ENCODE data around the gene PTCH2. TPM values are rescaled to one million over a fixed set of nuclear protein-coding genes. Genes with fewer than 3 reads are reported as not detected.

PTCH2 gene
- total RNA-seq, 2 experiments from 2014 or later, result 1.2 TPM

DNA sequence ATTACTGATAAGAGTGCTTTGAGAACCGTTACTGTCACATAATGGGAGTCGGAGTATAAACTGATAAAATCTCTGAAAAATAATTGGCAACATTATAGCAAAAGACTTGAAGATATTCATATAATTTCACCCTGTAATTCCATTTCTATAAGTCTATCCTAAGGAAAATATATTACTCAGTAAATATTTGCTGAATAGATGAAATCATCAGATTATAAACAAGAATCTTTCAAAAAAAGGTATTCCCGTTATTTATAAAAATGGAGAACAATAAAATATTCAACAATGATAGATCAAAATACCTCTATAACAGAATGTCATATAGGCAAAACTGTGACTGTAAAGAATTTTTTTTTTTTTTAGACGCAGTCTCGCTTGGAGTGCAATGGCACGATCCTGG is 42.4 kb upstream of the PTCH2 start:
- Histone ChIP-seq H3K36me3 (ENCODE audit: insufficient read depth, low read length) (peaks cover 19% of the 10 kb centered on the region), H3K4me1 (ENCODE audit: insufficient read depth, low read length) (no peaks in the 10 kb centered on the region), H3K9me3 (ENCODE audit: control insufficient read depth in 1 of 2, insufficient read depth in 1 of 2, low read length in 2 of 2) (peaks cover 12 to 18% of the 10 kb centered on the region in 2 experiments), H3K27me3 (ENCODE audit: control insufficient read depth in 1 of 2, insufficient read depth in 2 of 2, low read length in 2 of 2) (no peaks in the 10 kb centered on the region), H3K4me3 (ENCODE audit: low read length) (no peak overlapping the region), H3K27ac (ENCODE audit: low read depth in 1 of 2, low read length in 2 of 2) (no peak overlapping the region)
- Mint-ChIP-seq H3K27ac (no peak overlapping the region), H3K4me1 (ENCODE audit: low read depth) (no peaks in the 10 kb centered on the region), H3K9me3 (peaks cover 2% of the 10 kb centered on the region), H3K27me3 (no peaks in the 10 kb centered on the region), H3K36me3 (ENCODE audit: low read depth) (peaks cover 81% of the 10 kb centered on the region), H3K4me3 (no peak overlapping the region)
- ChIA-PET CTCF (no interaction called here), POLR2A (no interaction called here)
- TF ChIP-seq, protein P1, sequence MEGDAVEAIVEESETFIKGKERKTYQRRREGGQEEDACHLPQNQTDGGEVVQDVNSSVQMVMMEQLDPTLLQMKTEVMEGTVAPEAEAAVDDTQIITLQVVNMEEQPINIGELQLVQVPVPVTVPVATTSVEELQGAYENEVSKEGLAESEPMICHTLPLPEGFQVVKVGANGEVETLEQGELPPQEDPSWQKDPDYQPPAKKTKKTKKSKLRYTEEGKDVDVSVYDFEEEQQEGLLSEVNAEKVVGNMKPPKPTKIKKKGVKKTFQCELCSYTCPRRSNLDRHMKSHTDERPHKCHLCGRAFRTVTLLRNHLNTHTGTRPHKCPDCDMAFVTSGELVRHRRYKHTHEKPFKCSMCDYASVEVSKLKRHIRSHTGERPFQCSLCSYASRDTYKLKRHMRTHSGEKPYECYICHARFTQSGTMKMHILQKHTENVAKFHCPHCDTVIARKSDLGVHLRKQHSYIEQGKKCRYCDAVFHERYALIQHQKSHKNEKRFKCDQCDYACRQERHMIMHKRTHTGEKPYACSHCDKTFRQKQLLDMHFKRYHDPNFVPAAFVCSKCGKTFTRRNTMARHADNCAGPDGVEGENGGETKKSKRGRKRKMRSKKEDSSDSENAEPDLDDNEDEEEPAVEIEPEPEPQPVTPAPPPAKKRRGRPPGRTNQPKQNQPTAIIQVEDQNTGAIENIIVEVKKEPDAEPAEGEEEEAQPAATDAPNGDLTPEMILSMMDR (IDR thresholded peaks at IDR 0.05), result no peak
- intact Hi-C loops (cut with DNase I, micrococcal nuclease), result loop anchor here in 1 of 2 experiments (10.0 kb wide), 1 partner anchor 91 kb away; no protein-coding TSS in a partner anchor
- no peak for DNase-seq
- no peak for ATAC-seq (ENCODE audit: poor library complexity)

DNA sequence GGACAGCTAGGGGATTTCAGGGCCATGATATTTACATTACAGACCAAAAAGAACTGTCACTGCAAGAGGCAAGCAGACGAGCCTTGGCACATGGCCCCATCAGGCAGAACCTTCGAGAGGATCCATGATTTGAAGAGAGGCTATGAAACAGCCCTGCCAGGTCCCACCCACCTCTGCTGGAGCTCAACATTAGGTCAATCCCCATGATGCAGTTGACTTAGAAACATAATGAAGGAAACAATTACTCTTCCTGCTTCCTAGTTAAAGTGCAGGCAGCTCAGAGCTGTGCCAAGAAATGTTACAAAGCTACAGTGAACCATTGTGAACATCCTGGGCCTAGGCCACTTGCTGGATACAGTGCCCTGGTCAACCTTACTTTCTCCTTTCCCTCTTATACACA is 41.7 kb upstream of the PTCH2 start:
- no peak overlapping the region for H3K27ac Mint-ChIP-seq
- H3K36me3 ChIP-seq (ENCODE audit: insufficient read depth, low read length), result peaks cover 25% of the 10 kb centered on the region

GRCh38 chr1:44881011-44881632 is 38.1 kb upstream of the PTCH2 start:
- H3K27ac ChIP-seq (ENCODE audit: low read depth in 1 of 2, low read length in 2 of 2), result no peak overlapping the region
- POLR2A ChIA-PET, result no interaction called here
- ATAC-seq (ENCODE audit: poor library complexity) (no peak), DNase-seq (no peak)
- H3K4me1 ChIP-seq (ENCODE audit: insufficient read depth, low read length), result no peaks in the 10 kb centered on the region
- TF ChIP-seq, protein P1 (IDR thresholded peaks at IDR 0.05), result no peak
- intact Hi-C loops (cut with DNase I, micrococcal nuclease), result loop anchor here in 1 of 2 experiments (10.0 kb wide), 1 partner anchor 86 kb away; no protein-coding TSS in a partner anchor
- peaks cover 0 to 9% of the 10 kb centered on the region in 2 experiments for H3K9me3 ChIP-seq (ENCODE audit: control insufficient read depth in 1 of 2, insufficient read depth in 1 of 2, low read length in 2 of 2)
- no peak overlapping the region for H3K4me3 ChIP-seq (ENCODE audit: low read length)
- Mint-ChIP-seq H3K9me3 (no peaks in the 10 kb centered on the region), H3K27me3 (no peaks in the 10 kb centered on the region), H3K36me3 (ENCODE audit: low read depth) (peaks cover 72% of the 10 kb centered on the region), H3K4me3 (no peak overlapping the region), H3K27ac (no peak overlapping the region), H3K4me1 (ENCODE audit: low read depth) (no peaks in the 10 kb centered on the region)
- no peaks in the 10 kb centered on the region for H3K27me3 ChIP-seq (ENCODE audit: control insufficient read depth in 1 of 2, insufficient read depth in 2 of 2, low read length in 2 of 2)
- CTCF ChIA-PET, result no interaction called here
- peaks cover 36% of the 10 kb centered on the region for H3K36me3 ChIP-seq (ENCODE audit: insufficient read depth, low read length)

More for the DNA sequence above, 41.7 kb upstream of the PTCH2 start:
- H3K27me3 Mint-ChIP-seq, result no peaks in the 10 kb centered on the region
- H3K27ac ChIP-seq (ENCODE audit: low read depth in 1 of 2, low read length in 2 of 2), result no peak overlapping the region
- DNase-seq (no peak), ATAC-seq (ENCODE audit: poor library complexity) (no peak)
- ChIA-PET POLR2A (interaction anchor here (0.9 to 1.1 kb wide), 2 partner anchors 12 to 23 kb away, joined by 3 read pairs; no protein-coding TSS in a partner anchor), CTCF (no interaction called here)
- H3K4me3 Mint-ChIP-seq, result no peak overlapping the region
- no peak overlapping the region for H3K4me3 ChIP-seq (ENCODE audit: low read length)
- peaks cover 80% of the 10 kb centered on the region for H3K36me3 Mint-ChIP-seq (ENCODE audit: low read depth)
- H3K9me3 ChIP-seq (ENCODE audit: control insufficient read depth in 1 of 2, insufficient read depth in 1 of 2, low read length in 2 of 2), result peaks cover 7 to 18% of the 10 kb centered on the region in 2 experiments
- no peaks in the 10 kb centered on the region for H3K4me1 ChIP-seq (ENCODE audit: insufficient read depth, low read length)
- no peaks in the 10 kb centered on the region for H3K4me1 Mint-ChIP-seq (ENCODE audit: low read depth)
- H3K9me3 Mint-ChIP-seq, result peaks cover 2% of the 10 kb centered on the region
- no peaks in the 10 kb centered on the region for H3K27me3 ChIP-seq (ENCODE audit: control insufficient read depth in 1 of 2, insufficient read depth in 2 of 2, low read length in 2 of 2)
- intact Hi-C loops (cut with DNase I, micrococcal nuclease), result loop anchor here in 1 of 2 experiments (10.0 kb wide), 1 partner anchor 90 kb away; no protein-coding TSS in a partner anchor
- TF ChIP-seq, protein P1 (IDR thresholded peaks at IDR 0.05), result no peak
